CD4-positive, alpha-beta T cell (primary cell): Measurements from ENCODE around the gene FDX2. TPM values are rescaled to one million over a fixed set of nuclear protein-coding genes. Genes with fewer than 3 reads are reported as not detected.

ENCODE experiments used
- ATAC-seq: fragments of 200-7000 bp; cut with Tn5 transposase; one replicate; pipeline ENCODE4 v1.10.0; 2022; ENCODE audit warnings: mild to moderate bottlenecking; ENCODE audit not compliant: poor library complexity
- CTCF ChIA-PET: fragments of 350-600 bp; sonication (Branson Sonifier 250); formaldehyde crosslinking; loops from one replicate; lab custom pipeline; 2021; ENCODE audit warnings: antibody characterized with exemption, inconsistent platforms; lab: Charles Lee
- POLR2A ChIA-PET: fragments of 350-600 bp; sonication (Branson Sonifier 250); formaldehyde crosslinking; loops from one replicate; lab custom pipeline; 2021; ENCODE audit warnings: antibody characterized with exemption, inconsistent platforms; lab: Charles Lee
- DNase-seq, 14 experiments: peaks; one replicate each; pipeline ENCODE4 v3.0.0-alpha.2; 2013 to 2020; ENCODE audit warnings: mixed read lengths in 2 of 14
- H3K27ac ChIP-seq, 2 donors: one replicate each; pipeline versions ENCODE4 v1.5.1 to v1.7.0; 2013; ENCODE audit warnings: low read length in 2 of 2, low read depth in 1 of 2, mild to moderate bottlenecking in 1 of 2
- H3K27me3 ChIP-seq, 2 experiments: 1 replicate in 1 of 2; 2 replicates in 1 of 2; pipeline versions ENCODE4 v1.6.1 to v1.7.0; 2013; ENCODE audit warnings: low read length in 2 of 2, control low read depth in 1 of 2, mild to moderate bottlenecking in 1 of 2, moderate library complexity in 1 of 2; ENCODE audit not compliant: insufficient read depth in 2 of 2, control insufficient read depth in 1 of 2
- H3K36me3 ChIP-seq: one replicate; pipeline ENCODE4 v1.6.1; 2013; ENCODE audit warnings: low read length, control low read depth; ENCODE audit not compliant: insufficient read depth
- H3K4me1 ChIP-seq: one replicate; pipeline ENCODE4 v1.6.1; 2013; ENCODE audit warnings: low read length, control low read depth; ENCODE audit not compliant: insufficient read depth
- H3K4me3 ChIP-seq: one replicate; pipeline ENCODE4 v1.5.1; 2013; ENCODE audit warnings: mild to moderate bottlenecking, low read length, moderate library complexity
- H3K9me3 ChIP-seq, 2 experiments: 1 replicate in 1 of 2; 2 replicates in 1 of 2; pipeline versions ENCODE4 v1.6.1 to v1.7.0; 2013; ENCODE audit warnings: low read length in 2 of 2, mild to moderate bottlenecking in 2 of 2, control low read depth in 1 of 2, moderate library complexity in 1 of 2; ENCODE audit not compliant: control insufficient read depth in 1 of 2, insufficient read depth in 1 of 2
- H3K27ac Mint-ChIP-seq: one replicate; pipeline ENCODE4 v1.8.0; 2020; ENCODE audit warnings: mixed read lengths
- H3K27me3 Mint-ChIP-seq: one replicate; pipeline ENCODE4 v1.8.0; 2021; ENCODE audit warnings: mixed read lengths
- H3K36me3 Mint-ChIP-seq: one replicate; pipeline ENCODE4 v1.8.0; 2021; ENCODE audit warnings: low read depth, mixed read lengths
- H3K4me1 Mint-ChIP-seq: one replicate; pipeline ENCODE4 v1.8.0; 2021; ENCODE audit warnings: low read depth, mixed read lengths
- H3K4me3 Mint-ChIP-seq: one replicate; pipeline ENCODE4 v1.8.0; 2020; ENCODE audit warnings: mild to moderate bottlenecking, mixed read lengths
- H3K9me3 Mint-ChIP-seq: one replicate; pipeline ENCODE4 v1.8.0; 2020; ENCODE audit warnings: mixed read lengths
- intact Hi-C, 2 experiments: fragments of 100-400 bp; cut with DNase I in 1 of 2; cut with micrococcal nuclease in 1 of 2; formaldehyde crosslinking; loops; one replicate each; pipeline versions ENCODE4 v1.15.1 to v1.9.0; 2023 to 2025; cut with DNase I, micrococcal nuclease
- total RNA-seq, 174 experiments: library from RNA in 2 of 174; stranded (reverse) in 2 of 174; gene quantifications; one replicate each; pipeline ENCODE4 v1.2.3 and lab custom pipeline; 2021 to 2026
- TF ChIP-seq, protein P1 (sequence below): fragments of 200-600 bp; IDR thresholded peaks from one replicate; pipeline ENCODE4 v1.8.0; 2022; ENCODE audit warnings: antibody characterized with exemption, mild to moderate bottlenecking

FDX2 gene
- total RNA-seq, 2 experiments from 2014 or later, result 1.2 to 1.9 TPM

DNA sequence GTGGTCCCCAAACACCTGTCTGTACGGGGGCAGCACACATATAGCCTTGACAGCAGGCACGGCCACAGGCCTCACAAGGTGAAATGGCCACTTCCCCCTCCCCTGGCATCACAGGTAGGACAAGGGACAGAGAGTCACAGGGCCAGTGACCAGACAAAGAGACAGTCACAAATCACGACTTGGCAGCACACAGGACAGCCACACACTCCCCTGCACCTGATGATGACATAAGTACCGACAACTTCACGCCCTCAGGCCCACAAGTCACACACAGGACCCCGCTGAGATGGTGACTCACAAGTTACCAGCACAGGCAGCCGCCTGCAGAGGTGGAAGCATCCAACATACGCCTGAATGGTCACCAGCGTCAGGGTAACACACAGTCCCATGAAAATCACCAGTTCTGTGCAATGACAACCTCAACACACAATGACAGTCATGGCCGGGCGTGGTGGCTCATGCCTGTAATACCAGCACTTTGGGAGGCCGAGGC is 48.0 kb upstream of the FDX2 start:
- ChIA-PET CTCF (no interaction called here), POLR2A (no interaction called here)
- Mint-ChIP-seq H3K27ac (no peak overlapping the region), H3K4me1 (no peaks in the 10 kb centered on the region), H3K9me3 (no peaks in the 10 kb centered on the region), H3K36me3 (peaks cover 83% of the 10 kb centered on the region), H3K27me3 (no peaks in the 10 kb centered on the region), H3K4me3 (no peak overlapping the region)
- ATAC-seq (no peak), DNase-seq (no peak)
- TF ChIP-seq, protein P1, sequence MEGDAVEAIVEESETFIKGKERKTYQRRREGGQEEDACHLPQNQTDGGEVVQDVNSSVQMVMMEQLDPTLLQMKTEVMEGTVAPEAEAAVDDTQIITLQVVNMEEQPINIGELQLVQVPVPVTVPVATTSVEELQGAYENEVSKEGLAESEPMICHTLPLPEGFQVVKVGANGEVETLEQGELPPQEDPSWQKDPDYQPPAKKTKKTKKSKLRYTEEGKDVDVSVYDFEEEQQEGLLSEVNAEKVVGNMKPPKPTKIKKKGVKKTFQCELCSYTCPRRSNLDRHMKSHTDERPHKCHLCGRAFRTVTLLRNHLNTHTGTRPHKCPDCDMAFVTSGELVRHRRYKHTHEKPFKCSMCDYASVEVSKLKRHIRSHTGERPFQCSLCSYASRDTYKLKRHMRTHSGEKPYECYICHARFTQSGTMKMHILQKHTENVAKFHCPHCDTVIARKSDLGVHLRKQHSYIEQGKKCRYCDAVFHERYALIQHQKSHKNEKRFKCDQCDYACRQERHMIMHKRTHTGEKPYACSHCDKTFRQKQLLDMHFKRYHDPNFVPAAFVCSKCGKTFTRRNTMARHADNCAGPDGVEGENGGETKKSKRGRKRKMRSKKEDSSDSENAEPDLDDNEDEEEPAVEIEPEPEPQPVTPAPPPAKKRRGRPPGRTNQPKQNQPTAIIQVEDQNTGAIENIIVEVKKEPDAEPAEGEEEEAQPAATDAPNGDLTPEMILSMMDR, result no peak
- Histone ChIP-seq H3K4me3 (no peak overlapping the region), H3K36me3 (peaks cover 82% of the 10 kb centered on the region), H3K27me3 (no peaks in the 10 kb centered on the region), H3K27ac (no peak overlapping the region), H3K9me3 (no peaks in the 10 kb centered on the region), H3K4me1 (no peaks in the 10 kb centered on the region)
- intact Hi-C loops, result no loop called here

- Histone ChIP-seq H3K36me3 (peaks cover 80% of the 10 kb centered on the region), H3K4me3 (no peak overlapping the region), H3K27me3 (no peaks in the 10 kb centered on the region), H3K27ac (no peak overlapping the region), H3K9me3 (no peaks in the 10 kb centered on the region), H3K4me1 (no peaks in the 10 kb centered on the region)
- no peaks in the 10 kb centered on the region for H3K9me3 Mint-ChIP-seq
- DNase-seq, result no peak
- intact Hi-C loops, result no loop called here
- H3K27ac Mint-ChIP-seq, result no peak overlapping the region
- peaks cover 79% of the 10 kb centered on the region for H3K36me3 Mint-ChIP-seq
- no peak for ATAC-seq
- POLR2A ChIA-PET, result no interaction called here
- no peak overlapping the region for H3K4me3 Mint-ChIP-seq
- CTCF ChIA-PET, result no interaction called here
- H3K4me1 Mint-ChIP-seq, result no peaks in the 10 kb centered on the region
- no peaks in the 10 kb centered on the region for H3K27me3 Mint-ChIP-seq
- TF ChIP-seq, protein P1, result no peak
Measured at GRCh38 chr19:10362259-10362658, 46.4 kb upstream of the FDX2 start.

- Mint-ChIP-seq H3K4me3 (no peak overlapping the region), H3K27me3 (no peaks in the 10 kb centered on the region), H3K27ac (no peak overlapping the region), H3K36me3 (peaks cover 73% of the 10 kb centered on the region), H3K9me3 (no peaks in the 10 kb centered on the region), H3K4me1 (no peaks in the 10 kb centered on the region)
- no peaks in the 10 kb centered on the region for H3K4me1 ChIP-seq
- ATAC-seq (no peak), DNase-seq (no peak)
- no peak overlapping the region for H3K27ac ChIP-seq
- H3K36me3 ChIP-seq, result peaks cover 78% of the 10 kb centered on the region
- ChIA-PET POLR2A (no interaction called here), CTCF (no interaction called here)
- H3K27me3 ChIP-seq, result no peaks in the 10 kb centered on the region
- intact Hi-C loops, result no loop called here
- no peak overlapping the region for H3K4me3 ChIP-seq
- H3K9me3 ChIP-seq, result no peaks in the 10 kb centered on the region
- TF ChIP-seq, protein P1, result no peak
Measured at GRCh38 chr19:10361569-10362011, 45.8 kb upstream of the FDX2 start.
